ENCODE data around the gene NFIB. TPM values are rescaled to one million over a fixed set of nuclear protein-coding genes. Genes with fewer than 3 reads are reported as not detected.

NFIB gene
- total RNA-seq, 1 experiment from 2014 or later = 0.61 TPM

DNA sequence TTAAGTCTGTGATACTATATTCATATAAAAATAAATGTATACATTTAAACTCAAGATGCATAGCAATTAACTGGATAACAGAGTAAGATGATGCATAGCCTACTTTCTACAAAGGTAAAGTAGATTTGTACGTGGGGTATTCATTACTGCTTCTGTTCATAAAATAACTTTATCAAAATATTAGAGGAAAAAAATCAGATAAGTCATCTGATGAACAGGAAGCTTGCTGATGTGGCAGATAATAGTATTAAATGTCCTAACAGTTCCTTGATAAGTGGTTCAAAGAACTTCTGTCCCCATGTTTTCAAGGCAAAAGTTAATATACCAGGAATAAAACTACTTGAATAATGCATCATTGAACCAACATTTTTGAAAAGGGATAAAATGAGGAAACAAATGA lies 123.7 kb downstream of the NFIB start:
- H3K36me3 Mint-ChIP-seq (ENCODE audit: insufficient read depth, unreplicated experiment) = no peaks in the 10 kb centered on the region

DNA sequence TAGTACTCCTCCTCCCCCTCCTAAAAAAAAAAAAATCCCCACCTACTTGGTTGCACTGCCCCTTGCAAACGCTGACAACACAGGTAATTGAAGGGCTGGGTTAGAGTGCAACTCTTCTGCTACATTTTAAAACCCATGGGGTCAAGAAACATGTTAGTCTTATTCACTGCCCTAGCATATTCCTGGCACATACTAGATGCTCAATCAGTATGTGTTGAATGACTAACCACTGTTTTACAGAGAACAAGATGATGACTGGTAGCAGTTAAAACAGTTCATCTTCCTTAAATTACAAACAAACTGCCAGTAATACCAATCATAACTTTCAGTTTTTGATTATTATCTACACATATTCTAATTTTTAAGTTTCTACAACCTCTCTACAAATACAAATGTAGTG lies 124.4 kb downstream of the NFIB start:
- Mint-ChIP-seq H3K9me3 (ENCODE audit: unreplicated experiment) (no peaks in the 10 kb centered on the region), H3K4me1 (ENCODE audit: low read depth, unreplicated experiment) (no peaks in the 10 kb centered on the region), H3K36me3 (ENCODE audit: insufficient read depth, unreplicated experiment) (no peaks in the 10 kb centered on the region), H3K27ac (ENCODE audit: unreplicated experiment) (no peak overlapping the region), H3K27me3 (ENCODE audit: insufficient read depth, unreplicated experiment) (peaks cover 2% of the 10 kb centered on the region), H3K4me3 (ENCODE audit: unreplicated experiment) (no peak overlapping the region)
- Histone ChIP-seq H3K36me3 (ENCODE audit: control insufficient read depth, insufficient read depth, low read length) (no peaks in the 10 kb centered on the region), H3K4me3 (ENCODE audit: low read depth, low read length) (no peak overlapping the region), H3K9me3 (no peaks in the 10 kb centered on the region), H3K27me3 (replicated peaks; ENCODE audit: control insufficient read depth, insufficient read depth, low read length) (no peaks in the 10 kb centered on the region), H3K4me1 (no peaks in the 10 kb centered on the region)
- TF ChIP-seq CTCF (IDR thresholded peaks at IDR 0.05; ENCODE audit: insufficient read depth in 1 of 2, low read depth in 1 of 2, low read length in 1 of 2, severe bottlenecking in 1 of 2, unreplicated experiment in 1 of 2) = no peak
- POLR2A ChIA-PET = no interaction called here
- no peak for DNase-seq
- intact Hi-C loops (cut with micrococcal nuclease; ENCODE audit: unreplicated experiment) = no loop called here
- BruUV-seq (replicated peaks) = no TSS peak
- CTCF ChIA-PET = no interaction called here

More for the DNA sequence above, 123.7 kb downstream of the NFIB start:
- no peaks in the 10 kb centered on the region for H3K27me3 ChIP-seq (replicated peaks; ENCODE audit: control insufficient read depth, insufficient read depth, low read length)
- Mint-ChIP-seq H3K27me3 (ENCODE audit: insufficient read depth, unreplicated experiment) (peaks cover 2% of the 10 kb centered on the region), H3K9me3 (ENCODE audit: unreplicated experiment) (no peaks in the 10 kb centered on the region), H3K4me1 (ENCODE audit: low read depth, unreplicated experiment) (no peaks in the 10 kb centered on the region), H3K4me3 (ENCODE audit: unreplicated experiment) (no peak overlapping the region), H3K27ac (ENCODE audit: unreplicated experiment) (no peak overlapping the region)
- intact Hi-C loops (cut with micrococcal nuclease; ENCODE audit: unreplicated experiment) = no loop called here
- CTCF ChIA-PET = no interaction called here
- no peaks in the 10 kb centered on the region for H3K9me3 ChIP-seq
- no peaks in the 10 kb centered on the region for H3K4me1 ChIP-seq
- no peak for DNase-seq
- TF ChIP-seq CTCF (IDR thresholded peaks at IDR 0.05; ENCODE audit: insufficient read depth in 1 of 2, low read depth in 1 of 2, low read length in 1 of 2, severe bottlenecking in 1 of 2, unreplicated experiment in 1 of 2) = no peak
- BruUV-seq (replicated peaks) = no TSS peak
- POLR2A ChIA-PET = no interaction called here
- H3K36me3 ChIP-seq (ENCODE audit: control insufficient read depth, insufficient read depth, low read length) = no peaks in the 10 kb centered on the region
- H3K4me3 ChIP-seq (ENCODE audit: low read depth, low read length) = no peak overlapping the region

- H3K36me3 Mint-ChIP-seq (ENCODE audit: insufficient read depth, unreplicated experiment) = no peaks in the 10 kb centered on the region
- no peak for TF ChIP-seq CTCF (IDR thresholded peaks at IDR 0.05; ENCODE audit: insufficient read depth in 1 of 2, low read depth in 1 of 2, low read length in 1 of 2, severe bottlenecking in 1 of 2, unreplicated experiment in 1 of 2)
- ChIA-PET POLR2A (no interaction called here), CTCF (no interaction called here)
- H3K27me3 ChIP-seq (replicated peaks; ENCODE audit: control insufficient read depth, insufficient read depth, low read length) = no peaks in the 10 kb centered on the region
- no peak overlapping the region for H3K4me3 Mint-ChIP-seq (ENCODE audit: unreplicated experiment)
- no peaks in the 10 kb centered on the region for H3K36me3 ChIP-seq (ENCODE audit: control insufficient read depth, insufficient read depth, low read length)
- no peak overlapping the region for H3K27ac Mint-ChIP-seq (ENCODE audit: unreplicated experiment)
- BruUV-seq (replicated peaks) = no TSS peak
- intact Hi-C loops (cut with micrococcal nuclease; ENCODE audit: unreplicated experiment) = no loop called here
- no peaks in the 10 kb centered on the region for H3K9me3 ChIP-seq
- no peaks in the 10 kb centered on the region for H3K9me3 Mint-ChIP-seq (ENCODE audit: unreplicated experiment)
- no peak overlapping the region for H3K4me3 ChIP-seq (ENCODE audit: low read depth, low read length)
- no peaks in the 10 kb centered on the region for H3K4me1 Mint-ChIP-seq (ENCODE audit: low read depth, unreplicated experiment)
- H3K27me3 Mint-ChIP-seq (ENCODE audit: insufficient read depth, unreplicated experiment) = peaks cover 2% of the 10 kb centered on the region
- DNase-seq = no peak
- no peaks in the 10 kb centered on the region for H3K4me1 ChIP-seq
Observed at GRCh38 chr9:14189146-14189545, 124.8 kb downstream of the NFIB start.
